GM21367 (cell line): ENCODE data around the gene TRMT44.
"Not testable (repeated sequence)": the region's sequence is repeated elsewhere in the genome, so short reads cannot be mapped to it uniquely, and the experiment has no call there.

Source experiments
- ATAC-seq: cut with Tn5 transposase; IDR thresholded peaks from one replicate; pipeline ENCODE4 v1.9.1; 2021; ENCODE audit not compliant: unreplicated experiment

TRMT44 gene

DNA sequence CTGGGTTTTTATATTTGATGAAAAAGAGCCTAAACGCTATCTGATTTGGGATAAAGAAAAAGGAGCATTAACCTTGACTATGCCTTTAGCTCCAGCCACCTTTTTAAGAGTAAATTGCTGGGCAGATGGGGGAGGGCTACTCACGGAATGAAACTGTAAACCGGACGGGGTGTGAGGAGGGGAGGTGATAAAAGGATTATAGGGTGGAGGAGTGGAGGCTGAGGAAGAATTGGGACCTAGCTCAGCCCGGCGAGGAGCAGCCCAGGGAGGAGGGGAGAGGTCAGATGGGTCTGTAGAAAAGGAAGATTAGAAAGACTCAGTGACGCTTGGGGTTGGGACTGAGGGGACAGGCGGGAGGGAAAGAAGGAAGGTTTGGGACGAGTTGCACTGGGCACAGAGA lies 46.1 kb downstream of the TRMT44 start:
- not testable (repeated sequence) for ATAC-seq

DNA sequence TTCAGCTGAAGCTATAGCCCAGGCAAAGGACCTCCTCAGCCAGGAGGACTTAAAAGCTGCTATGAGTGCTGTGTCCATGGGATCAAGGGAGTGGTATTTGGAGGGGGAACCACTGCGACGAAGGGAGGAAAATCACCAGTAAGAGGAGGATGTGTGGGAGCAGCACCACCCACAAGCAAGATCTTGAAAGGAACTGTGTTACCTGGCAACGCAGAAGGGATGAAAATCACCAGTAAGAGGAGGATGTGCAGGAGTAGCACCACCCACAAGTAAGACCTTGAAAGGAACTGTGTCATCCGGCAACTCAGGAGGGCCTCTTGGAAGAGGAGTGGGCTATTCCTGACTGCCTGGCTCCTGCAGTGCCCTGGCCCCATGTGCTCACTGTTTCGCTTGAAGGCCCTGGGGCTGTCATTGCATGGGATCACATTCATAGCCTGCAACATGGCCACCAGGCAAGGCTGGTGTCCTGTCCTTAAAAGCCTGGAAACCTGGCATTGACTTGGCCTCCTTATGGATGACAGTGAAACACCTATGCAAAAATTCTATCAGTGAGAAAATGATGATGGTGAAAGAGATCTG lies 48.3 kb downstream of the TRMT44 start:
- ATAC-seq, result no peak

DNA sequence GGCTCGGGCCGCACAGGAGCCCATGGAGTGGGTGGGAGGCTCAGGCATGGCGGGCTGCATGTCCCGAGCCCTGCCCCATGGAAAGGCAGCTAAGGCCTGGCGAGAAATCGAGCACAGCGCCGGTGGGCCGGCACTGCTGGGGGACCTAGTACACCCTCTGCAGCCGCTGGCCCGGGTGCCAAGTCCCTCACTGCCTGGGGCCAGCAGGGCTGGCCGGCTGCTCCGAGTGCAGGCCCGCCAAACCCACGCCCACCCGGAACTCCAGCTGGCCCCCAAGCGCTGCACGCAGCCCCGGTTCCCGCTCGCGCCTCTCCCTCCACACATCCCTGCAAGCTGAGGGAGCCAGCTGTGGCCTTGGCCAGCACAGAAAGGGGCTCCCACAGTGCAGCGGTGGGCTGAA lies 50.9 kb downstream of the TRMT44 start:
- ATAC-seq, result not testable (repeated sequence)

DNA sequence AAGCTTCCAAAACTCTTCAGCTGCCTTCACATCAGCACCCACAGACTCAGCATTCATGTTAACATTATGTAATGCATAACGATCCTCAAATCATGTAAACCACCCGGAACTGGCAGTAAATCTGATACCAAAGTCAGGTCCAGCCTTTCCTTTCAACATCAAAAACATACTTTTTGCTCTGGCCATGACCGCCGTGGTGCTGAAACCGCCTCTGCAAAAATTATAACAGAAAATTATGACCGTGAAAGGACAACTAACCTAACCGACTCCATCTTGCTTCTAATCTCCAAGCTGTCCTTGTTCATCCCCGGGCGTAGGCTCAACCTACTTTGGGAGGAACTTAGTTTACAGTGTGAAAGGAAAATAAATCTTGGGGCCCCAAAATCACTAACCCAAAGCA lies 51.6 kb downstream of the TRMT44 start:
- no peak for ATAC-seq

DNA sequence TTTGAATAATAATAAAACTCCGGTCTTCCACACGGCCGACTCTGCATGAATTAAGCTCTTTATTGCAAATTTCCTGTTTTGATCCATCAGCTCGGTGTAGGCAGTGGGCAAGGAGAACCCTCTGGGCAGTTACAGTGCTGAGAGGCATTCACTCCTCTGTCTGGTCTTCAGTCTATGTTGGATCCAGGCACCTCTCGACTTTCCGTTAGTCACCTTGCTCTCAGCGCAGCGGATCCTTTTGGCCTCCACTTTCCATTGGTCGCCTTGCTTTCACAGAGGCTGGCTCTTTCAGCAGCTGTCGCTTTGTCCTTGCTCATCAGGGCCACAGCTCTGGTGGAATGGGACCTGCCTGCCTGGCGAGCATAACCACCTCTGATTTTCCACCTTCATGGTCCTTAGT lies 52.9 kb downstream of the TRMT44 start:
- ATAC-seq, result no peak

DNA sequence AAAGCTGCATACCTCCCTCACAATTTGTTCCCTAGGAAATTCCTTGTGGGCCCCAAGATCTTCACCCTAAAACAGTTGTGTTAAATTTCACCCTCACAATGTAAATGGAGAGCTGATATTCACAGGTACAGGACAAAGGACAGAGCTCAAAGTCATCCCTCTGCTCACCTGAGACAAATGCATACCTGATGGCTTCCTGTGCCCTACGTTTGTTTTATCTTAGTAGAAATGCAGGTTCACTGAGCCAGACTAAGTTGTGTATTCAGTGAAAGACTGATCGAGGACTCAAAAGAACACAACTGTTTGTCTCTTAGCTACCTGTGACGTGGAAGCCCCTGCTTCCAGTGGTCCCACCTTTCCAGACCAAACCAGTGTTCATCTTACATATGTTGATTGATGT lies 53.6 kb downstream of the TRMT44 start:
- no peak for ATAC-seq

DNA sequence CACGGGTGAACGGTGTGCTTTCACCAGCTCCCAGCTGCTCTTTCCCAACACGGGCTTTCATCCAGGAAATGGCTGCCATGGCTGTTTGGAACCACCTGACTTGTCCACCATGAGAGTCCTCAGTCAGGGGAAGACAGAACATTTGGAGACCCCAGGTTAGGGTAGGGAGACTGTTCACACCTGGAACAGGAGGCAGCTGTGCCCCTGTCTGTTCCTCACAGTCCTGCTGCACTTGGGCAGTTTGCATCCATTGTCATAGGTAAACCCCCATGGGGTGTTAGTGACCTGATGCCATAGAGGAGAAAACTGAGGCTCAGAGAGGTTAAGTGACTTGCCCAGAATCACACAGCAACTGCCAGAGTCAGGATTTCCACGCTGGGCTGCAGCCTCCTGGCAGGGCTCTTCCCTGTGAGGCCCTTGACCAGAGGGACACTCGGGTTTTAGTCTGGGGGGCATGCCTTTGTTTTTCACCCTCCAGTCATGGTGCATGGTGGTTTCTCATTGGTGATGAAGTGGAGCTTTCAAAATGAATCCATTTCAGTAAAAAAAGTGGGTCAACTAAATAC lies 54.5 kb downstream of the TRMT44 start:
- ATAC-seq, result no peak

DNA sequence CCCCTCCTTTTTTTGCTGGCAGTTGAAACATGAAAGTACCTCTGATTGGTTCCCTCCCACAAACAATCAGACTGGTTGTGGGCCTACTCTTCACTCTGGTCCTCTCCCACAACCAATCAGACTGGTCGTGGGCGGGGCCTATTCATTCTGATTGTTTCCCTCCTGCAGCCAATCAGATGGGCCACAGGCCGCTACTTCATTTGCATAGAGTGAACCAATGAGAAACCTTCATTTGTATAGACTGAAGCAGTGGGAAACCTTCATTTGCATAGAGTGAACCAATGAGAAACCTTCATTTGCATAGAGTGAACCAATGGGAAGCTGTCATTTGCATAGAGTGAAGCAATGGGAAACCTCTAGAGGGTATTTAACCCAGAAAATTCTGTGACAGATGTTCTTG lies 55.2 kb downstream of the TRMT44 start:
- no peak for ATAC-seq

DNA sequence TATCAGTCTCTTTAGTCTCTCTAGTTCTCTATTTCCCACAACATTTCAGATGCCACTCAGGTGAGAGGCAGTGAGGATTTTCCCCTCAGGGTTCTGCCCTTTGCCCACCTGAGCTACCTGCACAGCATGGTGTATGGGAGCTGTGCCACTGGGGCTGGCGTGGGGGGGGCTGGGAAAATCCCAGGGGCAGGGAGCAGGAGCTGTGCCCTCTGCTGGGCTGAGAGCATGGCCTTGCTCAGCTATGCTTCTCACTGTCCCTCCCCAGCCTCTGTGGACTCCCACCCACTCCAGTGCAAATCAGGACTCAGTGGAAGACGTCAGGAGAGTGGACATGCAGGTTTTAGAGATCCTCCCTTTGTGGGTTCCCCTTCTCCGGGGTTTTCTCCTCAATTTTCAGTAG lies 57.2 kb downstream of the TRMT44 start:
- no peak for ATAC-seq

DNA sequence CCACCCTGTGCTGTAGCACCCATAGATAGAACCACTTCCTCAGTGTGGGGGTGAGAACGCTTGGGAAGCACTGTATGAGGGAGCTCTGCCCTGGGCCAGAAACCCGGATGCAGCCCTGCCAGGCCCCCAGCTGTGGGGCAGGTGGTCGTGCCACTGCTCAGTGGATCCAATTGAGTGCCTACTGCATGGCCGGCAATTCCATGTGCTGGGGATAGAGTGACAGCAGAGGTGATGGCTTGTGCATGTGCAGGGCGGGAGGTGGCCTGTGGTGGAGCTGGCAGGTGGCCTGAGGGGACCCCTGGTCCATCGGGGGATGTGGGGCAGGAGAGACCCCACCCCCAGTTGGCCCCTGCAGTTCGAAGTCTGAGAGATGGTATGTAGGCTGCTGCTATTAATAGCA lies 60.4 kb downstream of the TRMT44 start:
- ATAC-seq, result no peak

DNA sequence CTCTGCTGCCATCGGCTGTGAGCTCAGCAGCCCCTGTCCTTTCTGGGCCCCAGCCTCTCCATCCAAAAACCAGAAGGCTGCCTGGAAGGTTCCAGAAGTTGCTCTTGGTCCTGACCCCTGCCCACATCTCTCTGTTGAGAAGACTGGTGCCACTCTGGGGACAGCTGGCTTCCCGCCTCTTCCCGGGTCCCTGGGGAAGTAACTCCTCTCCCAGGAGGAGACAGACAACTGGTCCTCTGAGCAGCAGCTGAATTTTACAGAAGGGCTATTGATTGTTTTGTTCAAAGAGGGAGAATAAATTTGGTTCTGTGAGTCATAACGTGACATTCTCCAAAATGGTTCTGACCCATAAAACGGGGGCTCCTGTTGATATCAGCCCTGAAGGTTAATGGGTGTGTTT lies 61.2 kb downstream of the TRMT44 start:
- no peak for ATAC-seq

DNA sequence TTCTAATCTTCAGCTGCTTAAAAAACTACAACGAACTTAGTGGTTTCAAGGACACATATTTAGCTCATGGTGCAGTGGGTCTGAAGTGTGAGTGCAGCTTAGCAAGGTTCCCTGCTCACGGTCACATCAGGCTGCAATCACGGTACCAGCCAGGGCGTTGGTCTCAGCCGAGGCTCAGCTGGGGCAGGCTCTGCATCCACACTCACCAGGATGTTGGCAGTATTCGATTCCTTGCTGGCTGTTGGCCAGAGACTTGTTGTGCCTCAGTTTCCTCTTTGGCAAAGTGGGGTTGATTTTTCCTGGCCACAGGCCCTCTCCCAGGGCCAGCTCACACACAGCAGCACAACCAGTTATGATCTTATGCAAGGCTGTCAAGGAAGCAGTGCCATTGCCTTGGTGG lies 61.8 kb downstream of the TRMT44 start:
- ATAC-seq, result no peak

DNA sequence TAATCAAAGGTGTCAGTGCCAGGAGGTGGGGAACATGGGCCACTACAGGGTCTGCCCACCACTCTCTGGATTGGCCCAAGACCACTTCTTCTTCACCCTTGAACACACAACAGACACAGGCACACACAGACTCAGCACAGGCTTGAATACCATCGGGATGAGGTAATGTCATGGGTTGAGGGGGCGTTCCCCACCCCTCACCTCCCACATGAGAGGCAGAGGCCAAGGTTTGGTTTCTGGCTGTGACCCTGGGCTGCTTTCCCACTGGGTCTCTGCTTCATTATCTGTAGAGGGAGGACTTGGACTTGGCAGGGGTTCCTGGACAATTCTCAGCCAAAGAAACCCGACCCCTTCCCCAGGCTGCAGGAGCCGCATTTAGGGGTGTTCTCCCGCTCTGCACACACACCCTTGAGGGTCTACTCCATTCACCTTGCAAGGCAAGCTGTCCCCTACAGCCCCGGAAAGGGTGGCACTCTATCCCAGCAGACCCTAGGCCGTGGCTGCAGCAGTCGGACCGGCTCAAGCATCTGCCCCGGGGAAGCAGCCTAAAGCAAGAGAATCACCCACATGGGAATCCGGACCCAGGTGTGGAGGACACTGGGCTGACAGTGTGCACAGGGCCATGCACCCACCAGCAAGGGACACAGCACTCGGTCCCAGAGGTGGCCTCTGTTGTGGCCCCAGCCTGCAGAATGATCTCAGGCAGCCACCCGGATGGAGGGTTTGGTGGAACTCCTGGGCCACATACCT lies 62.4 kb downstream of the TRMT44 start:
- no peak for ATAC-seq

DNA sequence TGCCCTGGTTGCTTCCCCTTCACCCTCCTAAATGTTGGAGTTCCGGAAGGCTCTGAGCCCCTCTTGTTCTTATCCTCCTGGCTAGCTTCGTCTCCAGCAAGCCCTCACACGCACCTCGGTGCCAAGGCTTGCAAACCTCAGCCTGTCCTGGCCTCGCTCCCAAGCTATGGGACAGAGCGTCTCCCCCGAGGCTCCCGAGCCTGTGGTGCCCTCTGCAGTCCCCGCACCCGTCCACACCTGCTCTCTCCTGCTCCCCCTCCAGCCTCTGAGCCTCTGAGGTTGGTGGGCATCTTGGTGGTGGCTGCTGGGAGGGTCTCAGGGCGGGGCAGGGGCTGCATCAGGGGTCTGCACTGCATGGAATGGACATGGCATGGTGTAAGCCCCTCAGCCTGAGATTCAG lies 63.2 kb downstream of the TRMT44 start:
- ATAC-seq, result no peak

DNA sequence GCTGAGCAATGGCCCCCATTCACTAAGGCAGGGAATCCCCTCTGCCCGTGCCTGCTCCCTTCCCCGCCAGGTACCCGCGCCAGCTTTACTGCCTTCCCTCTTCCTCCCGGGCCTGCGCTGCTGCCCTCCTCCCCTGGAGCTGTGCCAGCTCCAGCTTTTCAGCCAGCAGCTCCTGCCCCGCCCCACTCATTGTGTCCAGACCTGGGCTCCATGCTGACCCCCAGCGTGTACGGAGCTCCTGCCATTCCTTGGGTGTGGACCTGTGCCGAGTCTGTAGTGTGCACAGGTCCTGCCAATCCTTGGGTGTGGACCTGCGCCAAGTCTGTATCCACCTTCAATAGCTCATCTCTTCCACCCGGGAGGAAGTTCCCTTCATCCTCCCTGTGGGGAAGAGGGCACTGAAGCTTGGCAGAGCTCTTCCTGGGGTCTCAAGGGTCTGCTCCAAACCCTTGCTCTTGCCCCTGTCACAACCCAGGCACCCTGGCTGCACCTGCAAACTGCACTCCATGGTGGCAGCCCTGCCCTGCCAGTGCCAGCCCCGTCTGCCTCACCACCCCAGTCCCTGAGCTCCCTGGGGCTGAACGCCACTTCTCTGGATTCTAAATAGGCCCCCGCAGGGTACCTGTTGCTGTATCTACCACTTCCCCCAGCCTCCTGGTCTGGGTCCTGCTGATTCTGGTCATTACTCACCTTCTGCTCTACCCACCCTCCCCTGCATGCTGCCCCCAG lies 63.9 kb downstream of the TRMT44 start:
- no peak for ATAC-seq

DNA sequence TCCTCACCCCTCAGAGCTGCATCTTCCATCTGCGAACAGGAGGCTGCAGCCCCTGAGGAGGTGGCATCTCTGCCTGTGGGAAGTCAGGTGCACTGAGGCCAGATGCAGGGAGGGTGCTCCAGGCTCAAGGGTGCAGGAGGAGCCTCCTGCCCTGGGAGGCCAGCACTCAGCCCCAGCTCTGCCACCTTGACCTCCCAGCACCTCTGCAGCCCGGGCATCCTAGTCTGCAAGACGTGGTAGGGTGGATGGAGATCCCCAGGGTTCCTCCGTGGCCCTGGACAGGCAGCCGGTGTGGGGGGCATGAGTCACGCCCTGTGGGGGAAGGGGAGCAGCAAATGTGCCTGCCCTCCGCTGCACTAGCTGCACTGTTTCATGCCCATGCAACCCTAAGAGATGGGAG lies 64.7 kb downstream of the TRMT44 start:
- ATAC-seq, result no peak

DNA sequence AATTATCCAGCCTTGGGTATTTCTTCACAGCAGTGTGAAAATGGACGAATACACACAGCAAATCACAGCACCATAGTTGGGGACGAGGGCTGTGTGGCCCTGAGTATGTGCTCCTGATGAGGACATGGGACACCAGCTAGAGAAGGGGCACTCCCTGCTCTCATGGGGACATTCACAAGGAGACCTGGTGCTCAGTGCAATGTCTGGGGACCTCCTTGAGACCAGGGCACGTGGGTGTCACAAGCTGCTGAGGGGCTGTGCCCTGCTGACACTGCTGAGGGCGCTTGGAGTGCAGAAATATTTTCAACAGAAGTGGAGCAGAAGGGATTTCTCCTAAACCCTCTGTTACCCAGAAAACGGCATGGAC lies 65.4 kb downstream of the TRMT44 start:
- no peak for ATAC-seq

DNA sequence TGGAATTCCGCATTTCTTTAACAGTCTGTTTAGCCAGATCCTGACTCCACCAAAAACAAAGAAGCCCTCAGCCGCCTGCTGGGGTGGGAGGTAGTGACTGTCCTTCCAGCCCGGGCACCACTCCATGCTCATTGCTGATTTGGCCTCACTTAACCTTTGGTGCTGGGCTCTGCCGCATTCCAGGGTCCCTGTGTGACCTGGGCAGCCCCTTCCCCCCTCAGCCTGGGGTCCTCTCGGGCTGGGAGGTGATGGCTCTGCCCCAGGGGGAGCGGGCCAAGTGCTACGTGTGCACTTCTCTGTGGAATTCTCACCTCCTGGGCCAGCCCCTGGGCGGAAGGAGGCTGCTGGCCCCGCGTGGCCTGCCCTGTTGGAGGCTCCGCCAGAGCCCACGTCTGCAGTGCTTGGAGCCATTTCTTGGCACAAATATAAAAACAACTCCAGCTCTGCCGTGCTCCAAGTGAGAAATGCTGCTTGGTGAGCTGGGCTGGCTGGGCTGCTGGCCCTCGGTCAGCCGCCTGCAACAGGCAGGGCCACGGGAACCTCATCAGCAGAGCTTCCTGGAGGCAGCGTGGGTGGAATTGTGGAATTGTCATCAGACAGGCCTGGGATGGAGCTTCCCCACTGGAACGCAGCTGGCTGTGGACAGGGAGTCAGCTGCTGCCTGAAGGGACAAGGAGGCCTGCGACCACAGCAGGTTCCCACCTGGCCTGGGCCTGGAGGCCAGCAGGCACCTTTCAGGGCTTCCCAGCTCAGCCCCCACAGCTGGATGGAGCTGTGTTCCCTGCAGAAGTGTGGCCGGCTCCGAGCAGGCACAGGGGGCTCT lies 66.0 kb downstream of the TRMT44 start:
- no peak for ATAC-seq

DNA sequence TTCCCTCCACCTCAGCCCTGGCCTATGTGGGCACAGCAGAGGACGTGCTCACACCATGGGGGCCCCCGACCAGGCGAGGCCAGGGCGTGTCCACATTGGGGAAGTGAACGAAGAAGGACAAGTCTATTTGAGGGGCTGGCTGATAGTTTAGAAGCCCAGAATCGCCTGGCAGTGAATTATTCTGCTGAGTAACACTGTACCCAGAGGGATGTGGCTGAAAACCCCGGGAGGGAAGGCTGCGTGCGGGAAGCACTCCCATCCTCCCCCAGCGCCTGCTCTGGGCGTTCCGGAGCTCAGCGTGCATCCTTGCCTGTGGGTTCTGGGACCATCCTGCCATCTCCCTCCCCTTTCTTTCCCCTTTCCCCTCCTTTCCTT lies 66.6 kb downstream of the TRMT44 start:
- no peak for ATAC-seq

DNA sequence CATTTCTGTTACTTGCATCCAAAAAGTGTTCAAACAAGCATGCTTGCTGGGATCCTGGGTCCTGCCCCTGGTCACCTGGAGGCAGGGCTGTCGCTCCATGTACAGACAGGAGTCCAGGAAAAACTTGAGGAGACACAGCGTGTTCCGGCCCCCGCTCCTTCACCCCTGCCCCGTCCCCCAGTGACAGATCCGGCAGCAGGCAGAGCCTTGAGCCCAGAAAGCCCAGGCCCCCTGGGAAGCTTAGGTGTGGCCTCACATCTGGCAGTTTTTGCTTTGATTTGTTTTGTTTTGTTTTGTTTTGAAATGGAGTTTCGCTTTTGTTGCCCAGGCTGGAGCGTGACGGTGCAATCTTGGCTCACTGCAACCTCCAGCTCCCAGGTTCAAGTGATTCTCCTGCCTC lies 67.0 kb downstream of the TRMT44 start:
- ATAC-seq, result no peak

DNA sequence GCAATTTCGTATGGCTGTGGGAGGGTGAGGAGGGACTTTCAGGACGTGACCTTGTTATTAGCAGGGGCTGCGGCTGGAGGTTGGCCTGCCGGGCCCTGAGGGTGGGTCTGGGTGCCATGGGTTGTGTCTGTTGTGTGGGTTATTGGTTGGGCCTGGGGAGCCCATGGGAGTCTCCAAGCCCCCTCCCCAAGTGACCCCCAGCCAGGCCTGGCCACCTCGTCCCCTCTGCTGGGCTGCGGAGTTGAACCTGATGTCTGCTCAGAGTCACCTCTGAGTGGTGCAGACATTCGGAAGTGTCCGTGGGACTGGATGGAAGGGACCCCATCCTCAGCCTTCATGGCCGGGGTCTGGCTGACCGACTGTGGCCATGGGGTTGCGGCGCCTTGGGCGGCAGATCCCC lies 67.7 kb downstream of the TRMT44 start:
- no peak for ATAC-seq
